Ovary (tissue), 3 donors: ENCODE measurements around the gene USF1.

Source experiments
- EP300 ChIP-seq: sonication (generic); formaldehyde crosslinking; IDR thresholded peaks from one replicate; pipeline ENCODE4 v1.6.1; 2017; ENCODE audit warnings: antibody characterized with exemption
- POLR2A ChIP-seq: fragments of 450-650 bp; IDR thresholded peaks from one replicate; pipeline ENCODE4 v1.6.1; 2017; ENCODE audit warnings: antibody characterized with exemption, mild to moderate bottlenecking, moderate library complexity
- TF ChIP-seq, protein P1 (sequence below), 3 donors: fragments of 450-650 bp in 2 of 3; fragments of 200-600 bp in 1 of 3; IDR thresholded peaks; one replicate each; pipeline versions ENCODE4 v1.5.1 to v1.8.0; 2016 to 2022; ENCODE audit warnings: antibody characterized with exemption in 3 of 3, mild to moderate bottlenecking in 1 of 3
- donor health status: DM: no; HTN: no; CAD: no.

DNA sequence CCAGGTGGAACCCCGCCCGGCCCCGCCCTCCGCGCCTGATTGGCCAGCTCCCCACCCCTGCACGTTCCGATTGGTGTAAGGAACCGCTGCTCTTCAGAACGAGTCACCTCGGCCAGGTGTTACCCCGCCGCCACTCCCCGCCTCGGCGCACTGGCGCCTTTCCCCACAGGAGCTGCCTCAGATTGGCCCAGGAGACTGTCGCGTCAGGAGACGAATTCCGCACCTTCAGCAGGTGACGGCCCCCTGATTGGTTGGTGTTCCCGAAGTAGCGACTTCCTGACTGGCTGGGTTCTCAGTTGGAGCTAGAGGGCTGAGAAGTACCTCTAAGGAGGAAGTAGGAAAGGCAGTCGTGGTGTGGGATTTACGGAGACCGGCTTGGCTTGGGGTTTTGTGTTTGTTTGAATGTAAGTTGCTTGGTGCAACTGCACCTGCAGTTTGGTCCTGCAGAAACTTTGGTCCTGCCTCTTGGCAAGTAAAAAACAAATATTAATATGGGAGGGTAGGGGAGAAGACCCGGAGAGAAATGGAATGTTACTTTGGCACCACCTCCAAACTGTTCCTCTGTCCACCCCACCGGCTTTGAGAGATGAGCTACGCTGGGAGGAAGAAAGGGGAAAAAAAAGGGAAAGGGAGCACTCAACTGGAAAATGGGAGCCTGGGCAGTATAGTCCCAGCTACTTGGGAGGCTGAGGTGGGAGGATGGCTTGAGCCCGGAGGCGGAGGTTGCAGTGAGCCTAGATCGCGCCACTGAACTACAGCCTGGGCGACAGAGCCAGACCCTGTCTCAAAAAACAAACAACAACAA, 24.4 kb downstream of the USF1 start:
- TF ChIP-seq, protein P1, sequence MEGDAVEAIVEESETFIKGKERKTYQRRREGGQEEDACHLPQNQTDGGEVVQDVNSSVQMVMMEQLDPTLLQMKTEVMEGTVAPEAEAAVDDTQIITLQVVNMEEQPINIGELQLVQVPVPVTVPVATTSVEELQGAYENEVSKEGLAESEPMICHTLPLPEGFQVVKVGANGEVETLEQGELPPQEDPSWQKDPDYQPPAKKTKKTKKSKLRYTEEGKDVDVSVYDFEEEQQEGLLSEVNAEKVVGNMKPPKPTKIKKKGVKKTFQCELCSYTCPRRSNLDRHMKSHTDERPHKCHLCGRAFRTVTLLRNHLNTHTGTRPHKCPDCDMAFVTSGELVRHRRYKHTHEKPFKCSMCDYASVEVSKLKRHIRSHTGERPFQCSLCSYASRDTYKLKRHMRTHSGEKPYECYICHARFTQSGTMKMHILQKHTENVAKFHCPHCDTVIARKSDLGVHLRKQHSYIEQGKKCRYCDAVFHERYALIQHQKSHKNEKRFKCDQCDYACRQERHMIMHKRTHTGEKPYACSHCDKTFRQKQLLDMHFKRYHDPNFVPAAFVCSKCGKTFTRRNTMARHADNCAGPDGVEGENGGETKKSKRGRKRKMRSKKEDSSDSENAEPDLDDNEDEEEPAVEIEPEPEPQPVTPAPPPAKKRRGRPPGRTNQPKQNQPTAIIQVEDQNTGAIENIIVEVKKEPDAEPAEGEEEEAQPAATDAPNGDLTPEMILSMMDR (IDR thresholded peaks at IDR 0.05): no peak
- no peak for TF ChIP-seq POLR2A
- TF ChIP-seq EP300: no peak
